ENCODE results near the gene EFCAB14. TPM values are rescaled to one million over a fixed set of nuclear protein-coding genes. Genes with fewer than 3 reads are reported as not detected.

EFCAB14 gene
- total and polyA plus RNA-seq, 10 donors = 15.1 to 126 (median 92.3) TPM

GRCh38 chr1:46646331-46646730 lies 72.6 kb downstream of the EFCAB14 start:
- Histone ChIP-seq H3K4me3 (no peak overlapping the region), H3K9me3 (peaks cover 0 to 26% (median 15%) of the 10 kb centered on the region in 8 donors), H3K36me3 (peaks cover 0 to 89% (median 24%) of the 10 kb centered on the region in 6 donors), H3K27me3 (replicated peaks in 1 of 7) (no peaks in the 10 kb centered on the region), H3K27ac (no peak overlapping the region), H3K4me1 (no peaks in the 10 kb centered on the region)
- no peak for TF ChIP-seq CTCF (IDR thresholded peaks at IDR 0.05 in 8 of 11, conservative IDR thresholded peaks at IDR 0.05 in 3 of 11)
- intact Hi-C loops (cut with DNase I; ENCODE audit: low total_unique reads) = no loop called here
- no peak for DNase-seq
- WGBS, 5 donors = 89 to 99% (median 94%) methylated on average over 1 of the region's 1 CpG

- TF ChIP-seq POLR2A (IDR thresholded peaks at IDR 0.05) = no peak
- TF ChIP-seq CTCF (IDR thresholded peaks at IDR 0.05 in 8 of 11, conservative IDR thresholded peaks at IDR 0.05 in 3 of 11) = no peak
- no peak for TF ChIP-seq POLR2AphosphoS5 (IDR thresholded peaks at IDR 0.05)
- no peak overlapping the region for H3K27ac ChIP-seq
- no peak overlapping the region for H3K4me3 ChIP-seq
- no peaks in the 10 kb centered on the region for H3K27me3 ChIP-seq (replicated peaks in 1 of 7)
- no peak for DNase-seq
- peaks cover 0 to 88% (median 24%) of the 10 kb centered on the region in 6 donors for H3K36me3 ChIP-seq
- H3K4me1 ChIP-seq = no peaks in the 10 kb centered on the region
- peaks cover 0 to 26% (median 15%) of the 10 kb centered on the region in 8 donors for H3K9me3 ChIP-seq
- 83 to 99% (median 97%) methylated on average over 4 of the region's 4 CpGs for WGBS, 5 donors
- intact Hi-C loops (cut with DNase I; ENCODE audit: low total_unique reads) = no loop called here
Observed at GRCh38 chr1:46645815-46646214, 73.1 kb downstream of the EFCAB14 start.

DNA sequence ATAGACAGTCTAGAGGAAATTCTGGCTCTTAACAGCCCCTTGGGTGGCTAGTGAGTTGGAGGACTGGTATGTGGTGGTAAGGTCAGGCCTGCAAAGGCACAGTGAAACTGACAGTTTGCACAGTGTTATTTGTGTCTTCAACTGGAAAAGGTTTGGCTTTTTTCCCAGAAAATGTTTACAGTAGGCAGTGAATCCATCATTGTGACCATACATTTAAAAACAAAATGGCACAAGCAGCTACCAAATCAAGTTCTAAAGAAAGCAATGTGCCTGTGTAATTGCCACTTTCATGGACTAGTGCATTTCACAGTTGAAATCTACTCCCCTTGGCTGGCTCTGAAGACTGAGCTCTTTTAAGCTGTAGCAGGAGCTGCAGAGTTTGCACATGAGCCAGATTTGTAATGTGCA lies 75.5 kb downstream of the EFCAB14 start:
- TF ChIP-seq CTCF (IDR thresholded peaks at IDR 0.05 in 8 of 11, conservative IDR thresholded peaks at IDR 0.05 in 3 of 11) = no peak
- TF ChIP-seq POLR2AphosphoS5 (IDR thresholded peaks at IDR 0.05) = no peak
- no peak for TF ChIP-seq POLR2A (IDR thresholded peaks at IDR 0.05)
- peaks cover 0 to 63% (median 11%) of the 10 kb centered on the region in 6 donors for H3K36me3 ChIP-seq
- H3K4me1 ChIP-seq = no peaks in the 10 kb centered on the region
- H3K9me3 ChIP-seq = peaks cover 0 to 11% (median 2%) of the 10 kb centered on the region in 8 donors
- no peak for DNase-seq
- no peak overlapping the region for H3K4me3 ChIP-seq
- H3K27me3 ChIP-seq (replicated peaks in 1 of 7) = no peaks in the 10 kb centered on the region
- intact Hi-C loops (cut with DNase I; ENCODE audit: low total_unique reads) = no loop called here
- H3K27ac ChIP-seq = no peak overlapping the region

DNA sequence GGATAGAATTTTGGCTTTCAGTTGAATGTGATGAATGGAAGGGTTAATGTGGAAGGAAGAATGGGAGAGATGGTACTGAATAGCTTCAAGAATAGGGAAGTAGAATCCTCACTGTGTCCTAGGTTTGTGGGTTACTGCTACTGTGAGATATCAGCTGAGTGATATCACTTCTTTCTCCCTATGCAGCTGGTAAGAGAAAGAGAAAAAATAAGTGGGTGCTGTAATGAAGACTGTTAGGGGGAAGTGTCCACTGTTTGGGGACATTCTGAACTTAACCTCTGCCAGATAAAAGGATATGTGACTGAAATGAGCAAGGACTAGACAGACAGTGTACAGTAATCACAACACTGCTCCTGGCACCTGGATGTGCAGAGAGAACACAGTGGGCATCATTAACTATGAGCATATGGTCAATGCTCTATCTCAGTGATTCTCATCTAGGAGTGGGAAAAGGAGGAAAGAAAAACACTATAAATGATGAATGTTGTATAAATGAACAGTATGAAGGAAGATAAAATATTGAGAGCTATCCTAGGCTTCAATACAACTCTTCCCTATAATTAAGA lies 76.7 kb downstream of the EFCAB14 start:
- Histone ChIP-seq H3K27ac (no peak overlapping the region), H3K9me3 (no peaks in the 10 kb centered on the region), H3K4me1 (no peaks in the 10 kb centered on the region), H3K4me3 (no peak overlapping the region), H3K27me3 (replicated peaks in 1 of 7) (no peaks in the 10 kb centered on the region), H3K36me3 (peaks cover 0 to 62% (median 8%) of the 10 kb centered on the region in 6 donors)
- no peak for TF ChIP-seq CTCF (IDR thresholded peaks at IDR 0.05 in 8 of 11, conservative IDR thresholded peaks at IDR 0.05 in 3 of 11)
- TF ChIP-seq POLR2AphosphoS5 (IDR thresholded peaks at IDR 0.05) = no peak
- no peak for TF ChIP-seq POLR2A (IDR thresholded peaks at IDR 0.05)
- DNase-seq = no peak
- intact Hi-C loops (cut with DNase I; ENCODE audit: low total_unique reads) = no loop called here
